ENCODE results near the gene ARHGAP28. TPM values are rescaled to one million over a fixed set of nuclear protein-coding genes. Genes with fewer than 3 reads are reported as not detected.

The ARHGAP28 gene
- polyA plus RNA-seq, 3 donors = not detected

GRCh38 chr18:6928359-6928758 lies 198.8 kb downstream of the ARHGAP28 start:
- Histone ChIP-seq H3K4me1 (ENCODE audit: control insufficient read depth in 1 of 2, insufficient read depth in 2 of 2, low read length in 2 of 2) (no peaks in the 10 kb centered on the region), H4K20me1 (ENCODE audit: insufficient read depth, low read length) (no peaks in the 10 kb centered on the region), H3K4me2 (replicated peaks; ENCODE audit: extremely low read depth, low read length, poor library complexity, severe bottlenecking) (no peak overlapping the region), H3K27me3 (ENCODE audit: control insufficient read depth in 2 of 2, insufficient read depth in 2 of 2, low read length in 2 of 2) (no peaks in the 10 kb centered on the region), H3K27ac (ENCODE audit: low read depth in 1 of 2, low read length in 2 of 2) (no peak overlapping the region), H3K9ac (ENCODE audit: insufficient read depth, low read length, poor library complexity, severe bottlenecking) (no peak overlapping the region), H2AFZ (ENCODE audit: insufficient read depth, low read depth, low read length, poor library complexity, severe bottlenecking) (no peak overlapping the region), H3K79me2 (ENCODE audit: insufficient read depth, low read length) (no peaks in the 10 kb centered on the region), H3K4me3 (replicated peaks in 1 of 3; ENCODE audit: low read depth in 2 of 3, low read length in 3 of 3) (no peak overlapping the region), H3K36me3 (replicated peaks in 1 of 2; ENCODE audit: control insufficient read depth in 1 of 2, insufficient read depth in 2 of 2, low read length in 2 of 2) (no peaks in the 10 kb centered on the region), H3K9me3 (replicated peaks in 1 of 2; ENCODE audit: control insufficient read depth in 1 of 2, insufficient read depth in 1 of 2, low read length in 2 of 2) (no peaks in the 10 kb centered on the region)
- peaks cover 1 to 8% (median 3%) of the 10 kb centered on the region in 3 donors for H3K27me3 Mint-ChIP-seq (ENCODE audit: low read depth in 3 of 3)
- H3K9me3 Mint-ChIP-seq = peaks cover 0 to 6% (median 0%) of the 10 kb centered on the region in 7 donors
- H3K4me1 Mint-ChIP-seq = no peaks in the 10 kb centered on the region
- no peak for TF ChIP-seq CTCF (IDR thresholded peaks at IDR 0.05)
- H3K36me3 Mint-ChIP-seq = no peaks in the 10 kb centered on the region
- no peak overlapping the region for H3K27ac Mint-ChIP-seq
- no peak overlapping the region for H3K4me3 Mint-ChIP-seq
- no peak for DNase-seq
- 97% methylated on average over 5 of the region's 11 CpGs for WGBS (ENCODE audit: insufficient coverage)
- intact Hi-C loops (cut with micrococcal nuclease) = no loop called here

DNA sequence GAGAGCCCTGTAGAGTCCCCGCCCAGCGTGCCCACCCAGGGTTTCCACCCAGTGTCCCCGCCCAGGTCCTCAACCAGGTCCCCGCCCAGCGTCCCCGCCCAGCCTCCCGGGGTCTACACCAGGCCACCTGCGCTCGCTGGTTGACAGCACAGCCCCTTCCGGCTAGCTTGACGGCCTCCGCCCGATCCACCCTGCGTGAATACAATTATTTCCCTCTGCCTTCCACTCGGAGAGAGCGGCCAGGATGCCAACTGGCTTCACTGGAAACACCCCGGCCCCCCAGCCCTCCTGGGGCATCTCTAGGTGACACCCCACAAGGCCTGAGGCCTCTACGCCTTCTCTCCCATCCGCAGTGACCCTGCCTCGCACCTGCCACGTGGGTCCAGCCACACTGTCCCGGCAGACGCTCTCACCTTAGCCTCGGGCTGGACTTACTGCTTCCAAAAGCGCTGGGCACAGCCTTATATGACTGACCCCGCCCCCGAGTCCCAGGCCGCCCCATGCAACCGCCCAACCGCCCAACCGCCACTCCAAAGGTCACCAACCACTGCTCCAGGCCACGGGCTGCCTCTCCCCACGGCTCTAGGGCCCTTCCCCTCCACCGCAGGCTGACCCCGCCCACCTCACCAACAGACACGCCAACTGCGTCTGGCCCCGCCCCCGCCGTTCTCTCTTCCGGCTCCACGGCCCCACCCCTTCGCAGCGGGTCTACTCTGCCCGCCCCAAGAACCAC lies 200.0 kb downstream of the ARHGAP28 start:
- 90% methylated on average over 34 of the region's 45 CpGs for WGBS (ENCODE audit: insufficient coverage)

More for the DNA sequence above, 200.0 kb downstream of the ARHGAP28 start:
- no peaks in the 10 kb centered on the region for H3K9me3 ChIP-seq (replicated peaks in 1 of 2; ENCODE audit: control insufficient read depth in 1 of 2, insufficient read depth in 1 of 2, low read length in 2 of 2)
- H3K4me1 ChIP-seq (ENCODE audit: control insufficient read depth in 1 of 2, insufficient read depth in 2 of 2, low read length in 2 of 2) = no peaks in the 10 kb centered on the region
- H2AFZ ChIP-seq (ENCODE audit: insufficient read depth, low read depth, low read length, poor library complexity, severe bottlenecking) = no peak overlapping the region
- no peaks in the 10 kb centered on the region for H3K36me3 Mint-ChIP-seq
- no peak overlapping the region for H3K4me3 Mint-ChIP-seq
- H3K9me3 Mint-ChIP-seq = peaks cover 0 to 6% (median 0%) of the 10 kb centered on the region in 7 donors
- H3K36me3 ChIP-seq (replicated peaks in 1 of 2; ENCODE audit: control insufficient read depth in 1 of 2, insufficient read depth in 2 of 2, low read length in 2 of 2) = no peaks in the 10 kb centered on the region
- no peak overlapping the region for H3K27ac Mint-ChIP-seq
- TF ChIP-seq CTCF (IDR thresholded peaks at IDR 0.05) = no peak
- H3K4me1 Mint-ChIP-seq = no peaks in the 10 kb centered on the region
- intact Hi-C loops (cut with micrococcal nuclease) = no loop called here
- H3K27ac ChIP-seq (ENCODE audit: low read depth in 1 of 2, low read length in 2 of 2) = no peak overlapping the region
- peaks cover under 1 to 6% (median 3%) of the 10 kb centered on the region in 3 donors for H3K27me3 Mint-ChIP-seq (ENCODE audit: low read depth in 3 of 3)
- DNase-seq = no peak
- no peaks in the 10 kb centered on the region for H3K79me2 ChIP-seq (ENCODE audit: insufficient read depth, low read length)
- H3K4me3 ChIP-seq (replicated peaks in 1 of 3; ENCODE audit: low read depth in 2 of 3, low read length in 3 of 3) = no peak overlapping the region
- H3K9ac ChIP-seq (ENCODE audit: insufficient read depth, low read length, poor library complexity, severe bottlenecking) = no peak overlapping the region
- H3K4me2 ChIP-seq (replicated peaks; ENCODE audit: extremely low read depth, low read length, poor library complexity, severe bottlenecking) = no peak overlapping the region
- no peaks in the 10 kb centered on the region for H3K27me3 ChIP-seq (ENCODE audit: control insufficient read depth in 2 of 2, insufficient read depth in 2 of 2, low read length in 2 of 2)
- H4K20me1 ChIP-seq (ENCODE audit: insufficient read depth, low read length) = no peaks in the 10 kb centered on the region
